Heart left ventricle (tissue), 13 donors: Measurements from ENCODE around the gene PALLD.

ENCODE experiments used
- CTCF ChIP-seq, 12 donors: fragments of 200-600 bp; sonication (generic) in 4 of 12; IDR thresholded peaks; one replicate each; pipeline versions ENCODE4 v1.5.0 to v1.8.0; 2018 to 2022; ENCODE audit warnings: antibody characterized with exemption in 12 of 12, mild to moderate bottlenecking in 5 of 12
- POLR2A ChIP-seq, 2 donors: fragments of 450-650 bp; IDR thresholded peaks; one replicate each; pipeline ENCODE4 v1.6.1; 2017; ENCODE audit warnings: antibody characterized with exemption in 2 of 2, mild to moderate bottlenecking in 2 of 2, moderate library complexity in 2 of 2
- donor health status: ischemic (EF 13 %, LVEDD 7.1; RV severe dilation, severe dysfunction).
- donor health status: DM: no; HTN: yes; CAD: no.
- donor health status: DM: no; HTN: no; CAD: no.
- donor health status: ischemic (EF 25% LVEDD 6.9; RV normal size, moderate dysfunction).
- donor health status: ischemic (EF 25% LVEDD 5.7; RV mildly dilated, moderate dysfunction).
- donor health status: ischemic (EF 35%, LVEDD 5.7; RV mildly dilated, moderate dysfunction).
- donor health status: nonischemic (EF 11% LVEDD 7.7; RV severe dilation, severe dysfunction).
- donor health status: DM: yes; HTN: yes; CAD: no.
- donor health status: PGD.
- donor health status: ischemic (EF 29% LVEDD 5.4; RV normal size, mild dysfunction).
- donor health status: nonischemic (EF 23%, LVEDD 6.1; RV moderate dilation, normal function).

DNA sequence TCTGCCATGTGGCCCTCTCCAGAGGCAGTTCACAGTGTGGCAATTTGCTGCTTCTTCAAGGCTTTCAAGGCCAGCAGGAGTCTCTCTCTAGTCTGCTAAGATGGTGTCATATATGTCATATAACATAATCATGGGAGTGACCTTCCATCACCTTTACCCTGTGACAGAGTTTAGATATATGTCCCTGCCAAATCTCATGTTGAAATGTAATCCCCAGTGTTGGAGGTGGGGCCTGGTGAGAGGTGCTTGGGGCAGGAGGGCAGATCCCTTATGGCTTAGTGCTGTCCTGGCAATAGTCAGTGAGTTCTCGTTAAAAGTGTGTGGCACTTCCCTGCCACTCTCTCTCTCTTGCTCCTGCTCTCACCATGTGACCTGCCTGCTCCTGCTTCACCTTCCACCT is 252.0 kb downstream of the PALLD start:
- TF ChIP-seq CTCF (IDR thresholded peaks at IDR 0.05) (no peak), POLR2A (IDR thresholded peaks at IDR 0.05) (no peak)
